GM23338 (cell line): Measurements from ENCODE around the gene CADPS2. TPM values are rescaled to one million over a fixed set of nuclear protein-coding genes. Genes with fewer than 3 reads are reported as not detected.
"Not testable (repeated sequence)": the region's sequence is repeated elsewhere in the genome, so short reads cannot be mapped to it uniquely, and the experiment has no call there.

Source experiments
- ATAC-seq: fragments of 200-7000 bp; cut with Tn5 transposase; 3 replicates; pipeline ENCODE4 v1.9.1; 2020
- DNase-seq: peaks from one replicate; pipeline ENCODE4 v3.0.0-alpha.2; 2015; ENCODE audit warnings: low spot score
- H2AFZ ChIP-seq: fragments of 200-600 bp; sonication (generic); 2 replicates; pipeline ENCODE4 v1.8.0; 2016; ENCODE audit warnings: antibody characterized with exemption, mild to moderate bottlenecking, moderate library complexity
- H3F3A ChIP-seq: fragments of 200-600 bp; sonication (generic); replicated peaks from 2 replicates; pipeline ENCODE4 v1.8.0; 2017; ENCODE audit warnings: antibody characterized with exemption, mixed run types, low read depth
- H3K27ac ChIP-seq: fragments of 200-600 bp; sonication (generic); 2 replicates; pipeline ENCODE4 v1.6.1; 2016; ENCODE audit warnings: low read depth
- H3K27me3 ChIP-seq: fragments of 200-600 bp; sonication (generic); 2 replicates; pipeline ENCODE4 v1.8.0; 2016; ENCODE audit warnings: mild to moderate bottlenecking, mixed run types, moderate library complexity; ENCODE audit not compliant: insufficient read depth
- H3K36me3 ChIP-seq: fragments of 200-600 bp; sonication (generic); 2 replicates; pipeline ENCODE4 v1.8.0; 2016; ENCODE audit warnings: mild to moderate bottlenecking; ENCODE audit not compliant: insufficient read depth
- H3K4me1 ChIP-seq: fragments of 200-600 bp; sonication (generic); 2 replicates; pipeline ENCODE4 v1.8.0; 2016; ENCODE audit warnings: mild to moderate bottlenecking, moderate library complexity; ENCODE audit not compliant: insufficient read depth
- H3K4me2 ChIP-seq: fragments of 200-600 bp; sonication (generic); 2 replicates; pipeline ENCODE4 v1.7.1; 2017; ENCODE audit warnings: mixed run types
- H3K4me3 ChIP-seq: fragments of 200-600 bp; sonication (generic); 2 replicates; pipeline ENCODE4 v1.6.1; 2016; ENCODE audit warnings: mixed run types
- H3K79me2 ChIP-seq: fragments of 200-600 bp; sonication (generic); replicated peaks from 2 replicates; pipeline ENCODE4 v1.8.0; 2017; ENCODE audit warnings: mild to moderate bottlenecking; ENCODE audit not compliant: insufficient read depth
- H3K9me2 ChIP-seq: fragments of 200-600 bp; sonication (generic); 2 replicates; pipeline ENCODE4 v1.8.0; 2017; ENCODE audit not compliant: insufficient read depth
- H4K20me1 ChIP-seq: fragments of 200-600 bp; sonication (generic); replicated peaks from 2 replicates; pipeline ENCODE4 v1.8.0; 2017; ENCODE audit warnings: mild to moderate bottlenecking; ENCODE audit not compliant: insufficient read depth
- H3K27ac Mint-ChIP-seq: 2 replicates; pipeline ENCODE4 v1.8.0; 2020; ENCODE audit warnings: inconsistent platforms, mild to moderate bottlenecking, moderate library complexity, mixed read lengths
- H3K27me3 Mint-ChIP-seq: 3 replicates; pipeline ENCODE4 v1.8.0; 2022; ENCODE audit warnings: low read depth, mild to moderate bottlenecking, moderate library complexity, mixed read lengths, inconsistent platforms; ENCODE audit not compliant: insufficient read depth, poor library complexity
- H3K36me3 Mint-ChIP-seq: 3 replicates; pipeline ENCODE4 v1.8.0; 2021; ENCODE audit warnings: low read depth, mild to moderate bottlenecking, inconsistent platforms, moderate library complexity, mixed read lengths
- H3K4me1 Mint-ChIP-seq: 3 replicates; pipeline ENCODE4 v1.8.0; 2020; ENCODE audit warnings: mild to moderate bottlenecking, inconsistent platforms, mixed read lengths
- H3K4me3 Mint-ChIP-seq: 3 replicates; pipeline ENCODE4 v1.8.0; 2021; ENCODE audit warnings: moderate library complexity, mild to moderate bottlenecking, inconsistent platforms, mixed read lengths
- H3K9me3 Mint-ChIP-seq: 3 replicates; pipeline ENCODE4 v1.8.0; 2020; ENCODE audit warnings: moderate library complexity, mild to moderate bottlenecking, inconsistent platforms, mixed read lengths
- CREB1 ChIP-seq: fragments of 250-450 bp; sonication (Bioruptor Pico); IDR thresholded peaks from 2 replicates; pipeline ENCODE4 v1.5.0; 2020; ENCODE audit warnings: low read depth, mild to moderate bottlenecking, moderate library complexity
- ETS1 ChIP-seq: IDR thresholded peaks from 2 replicates; pipeline ENCODE4 v1.6.1; 2016; ENCODE audit warnings: antibody characterized with exemption
- EZH2 ChIP-seq: fragments of 200-600 bp; sonication (generic); IDR thresholded peaks from one replicate; pipeline ENCODE4 v1.8.0; 2017; ENCODE audit warnings: antibody characterized with exemption, mild to moderate bottlenecking, low read depth; ENCODE audit not compliant: unreplicated experiment
- POLR2AphosphoS5 ChIP-seq: IDR thresholded peaks from 2 replicates; pipeline ENCODE4 v1.6.1; 2016; ENCODE audit warnings: antibody characterized with exemption, low read depth
- ZNF114 ChIP-seq: fragments of 250-450 bp; sonication (Bioruptor Pico); IDR thresholded peaks from 2 replicates; pipeline ENCODE4 v1.5.0; 2020; ENCODE audit warnings: mild to moderate bottlenecking, moderate library complexity
- ZNF331 ChIP-seq: fragments of 250-450 bp; sonication (Bioruptor Pico); IDR thresholded peaks from 2 replicates; pipeline ENCODE4 v1.5.0; 2020; ENCODE audit warnings: low read depth, mild to moderate bottlenecking, moderate library complexity
- polyA plus RNA-seq: library from polyadenylated mRNA; unstranded; fragments of >200 nt; fragmentation: Nextera tagmentation; extraction: Ambion mirVana; gene quantifications from 2 replicates; pipeline ENCODE4 v1.2.1, GENCODE V29; 2016
- total RNA-seq: library from RNA; depleted of rRNA; stranded (reverse); fragments of >200 nt; shearing (Covaris generic); gene quantifications from 2 replicates; pipeline ENCODE4 v1.2.3, GENCODE V29; 2014
- TF ChIP-seq, protein P1 (sequence below): fragments of 250-450 bp; sonication (Bioruptor Pico); IDR thresholded peaks from 2 replicates; pipeline ENCODE4 v1.5.0; 2020; ENCODE audit warnings: mild to moderate bottlenecking, moderate library complexity
- TF ChIP-seq, protein P2 (sequence below), 2 experiments: fragments of 200-600 bp in 1 of 2; sonication (generic) in 1 of 2; conservative IDR thresholded peaks; 2 replicates each; pipeline versions ENCODE4 v1.5.1 to v1.6.1; 2016 to 2017; ENCODE audit warnings: antibody characterized with exemption in 2 of 2, low read depth in 2 of 2, mild to moderate bottlenecking in 2 of 2, moderate library complexity in 1 of 2

The CADPS2 gene
- total and polyA plus RNA-seq, 2 experiments from 2014 or later: 16.3 to 36.9 TPM

DNA sequence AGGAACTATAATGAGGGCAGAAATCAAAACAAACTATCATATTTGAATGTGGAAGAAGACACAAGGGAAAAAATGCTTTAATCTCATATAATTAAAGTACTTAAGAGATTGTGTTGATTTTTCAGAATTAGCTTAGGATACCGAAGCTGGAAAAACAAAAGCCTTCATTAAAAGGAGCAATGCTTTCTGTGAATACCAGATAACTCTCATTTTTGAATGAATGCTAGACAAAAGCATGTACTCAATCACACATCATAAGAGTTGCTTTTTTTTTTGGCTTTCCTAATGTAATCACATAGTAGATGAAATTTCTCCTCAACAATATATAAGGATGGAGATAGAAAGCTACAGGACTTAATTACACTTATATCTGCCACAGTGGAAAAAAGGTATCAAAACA lies 43.3 kb downstream of the CADPS2 start:
- Histone ChIP-seq H3K4me1 (peaks cover 5% of the 10 kb centered on the region), H2AFZ (no peak overlapping the region), H3K9me2 (no peaks in the 10 kb centered on the region), H3K36me3 (no peaks in the 10 kb centered on the region), H3K27me3 (no peaks in the 10 kb centered on the region), H3K4me2 (no peak overlapping the region), H3K4me3 (no peak overlapping the region), H3K27ac (no peak overlapping the region; the same call in 1 of the 2 replicates), H3F3A (no peaks in the 10 kb centered on the region), H4K20me1 (no peaks in the 10 kb centered on the region), H3K79me2 (peaks cover 13% of the 10 kb centered on the region)
- Mint-ChIP-seq H3K9me3 (peaks cover 6% of the 10 kb centered on the region; the same call in 1 of the 3 replicates), H3K27ac (no peak overlapping the region), H3K4me3 (no peak overlapping the region), H3K27me3 (no peaks in the 10 kb centered on the region), H3K4me1 (peaks cover 14% of the 10 kb centered on the region), H3K36me3 (peaks cover 7% of the 10 kb centered on the region; the same call in 1 of the 3 replicates)
- TF ChIP-seq EZH2: no peak
- TF ChIP-seq ZNF114 (CRISPR knock-in tag): no peak
- TF ChIP-seq ZNF331 (CRISPR knock-in tag): no peak
- TF ChIP-seq, protein P1, sequence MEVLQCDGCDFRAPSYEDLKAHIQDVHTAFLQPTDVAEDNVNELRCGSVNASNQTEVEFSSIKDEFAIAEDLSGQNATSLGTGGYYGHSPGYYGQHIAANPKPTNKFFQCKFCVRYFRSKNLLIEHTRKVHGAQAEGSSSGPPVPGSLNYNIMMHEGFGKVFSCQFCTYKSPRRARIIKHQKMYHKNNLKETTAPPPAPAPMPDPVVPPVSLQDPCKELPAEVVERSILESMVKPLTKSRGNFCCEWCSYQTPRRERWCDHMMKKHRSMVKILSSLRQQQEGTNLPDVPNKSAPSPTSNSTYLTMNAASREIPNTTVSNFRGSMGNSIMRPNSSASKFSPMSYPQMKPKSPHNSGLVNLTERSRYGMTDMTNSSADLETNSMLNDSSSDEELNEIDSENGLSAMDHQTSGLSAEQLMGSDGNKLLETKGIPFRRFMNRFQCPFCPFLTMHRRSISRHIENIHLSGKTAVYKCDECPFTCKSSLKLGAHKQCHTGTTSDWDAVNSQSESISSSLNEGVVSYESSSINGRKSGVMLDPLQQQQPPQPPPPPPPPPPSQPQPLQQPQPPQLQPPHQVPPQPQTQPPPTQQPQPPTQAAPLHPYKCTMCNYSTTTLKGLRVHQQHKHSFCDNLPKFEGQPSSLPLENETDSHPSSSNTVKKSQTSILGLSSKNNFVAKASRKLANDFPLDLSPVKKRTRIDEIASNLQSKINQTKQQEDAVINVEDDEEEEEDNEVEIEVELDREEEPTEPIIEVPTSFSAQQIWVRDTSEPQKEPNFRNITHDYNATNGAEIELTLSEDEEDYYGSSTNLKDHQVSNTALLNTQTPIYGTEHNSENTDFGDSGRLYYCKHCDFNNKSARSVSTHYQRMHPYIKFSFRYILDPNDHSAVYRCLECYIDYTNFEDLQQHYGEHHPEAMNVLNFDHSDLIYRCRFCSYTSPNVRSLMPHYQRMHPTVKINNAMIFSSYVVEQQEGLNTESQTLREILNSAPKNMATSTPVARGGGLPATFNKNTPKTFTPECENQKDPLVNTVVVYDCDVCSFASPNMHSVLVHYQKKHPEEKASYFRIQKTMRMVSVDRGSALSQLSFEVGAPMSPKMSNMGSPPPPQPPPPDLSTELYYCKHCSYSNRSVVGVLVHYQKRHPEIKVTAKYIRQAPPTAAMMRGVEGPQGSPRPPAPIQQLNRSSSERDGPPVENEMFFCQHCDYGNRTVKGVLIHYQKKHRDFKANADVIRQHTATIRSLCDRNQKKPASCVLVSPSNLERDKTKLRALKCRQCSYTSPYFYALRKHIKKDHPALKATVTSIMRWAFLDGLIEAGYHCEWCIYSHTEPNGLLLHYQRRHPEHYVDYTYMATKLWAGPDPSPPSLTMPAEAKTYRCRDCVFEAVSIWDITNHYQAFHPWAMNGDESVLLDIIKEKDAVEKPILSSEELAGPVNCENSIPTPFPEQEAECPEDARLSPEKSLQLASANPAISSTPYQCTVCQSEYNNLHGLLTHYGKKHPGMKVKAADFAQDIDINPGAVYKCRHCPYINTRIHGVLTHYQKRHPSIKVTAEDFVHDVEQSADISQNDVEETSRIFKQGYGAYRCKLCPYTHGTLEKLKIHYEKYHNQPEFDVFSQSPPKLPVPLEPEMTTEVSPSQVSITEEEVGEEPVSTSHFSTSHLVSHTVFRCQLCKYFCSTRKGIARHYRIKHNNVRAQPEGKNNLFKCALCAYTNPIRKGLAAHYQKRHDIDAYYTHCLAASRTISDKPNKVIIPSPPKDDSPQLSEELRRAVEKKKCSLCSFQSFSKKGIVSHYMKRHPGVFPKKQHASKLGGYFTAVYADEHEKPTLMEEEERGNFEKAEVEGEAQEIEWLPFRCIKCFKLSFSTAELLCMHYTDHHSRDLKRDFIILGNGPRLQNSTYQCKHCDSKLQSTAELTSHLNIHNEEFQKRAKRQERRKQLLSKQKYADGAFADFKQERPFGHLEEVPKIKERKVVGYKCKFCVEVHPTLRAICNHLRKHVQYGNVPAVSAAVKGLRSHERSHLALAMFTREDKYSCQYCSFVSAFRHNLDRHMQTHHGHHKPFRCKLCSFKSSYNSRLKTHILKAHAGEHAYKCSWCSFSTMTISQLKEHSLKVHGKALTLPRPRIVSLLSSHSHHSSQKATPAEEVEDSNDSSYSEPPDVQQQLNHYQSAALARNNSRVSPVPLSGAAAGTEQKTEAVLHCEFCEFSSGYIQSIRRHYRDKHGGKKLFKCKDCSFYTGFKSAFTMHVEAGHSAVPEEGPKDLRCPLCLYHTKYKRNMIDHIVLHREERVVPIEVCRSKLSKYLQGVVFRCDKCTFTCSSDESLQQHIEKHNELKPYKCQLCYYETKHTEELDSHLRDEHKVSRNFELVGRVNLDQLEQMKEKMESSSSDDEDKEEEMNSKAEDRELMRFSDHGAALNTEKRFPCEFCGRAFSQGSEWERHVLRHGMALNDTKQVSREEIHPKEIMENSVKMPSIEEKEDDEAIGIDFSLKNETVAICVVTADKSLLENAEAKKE (CRISPR knock-in tag): no peak
- no peak for TF ChIP-seq CREB1 (CRISPR knock-in tag)
- TF ChIP-seq ETS1: no peak
- TF ChIP-seq, protein P2, sequence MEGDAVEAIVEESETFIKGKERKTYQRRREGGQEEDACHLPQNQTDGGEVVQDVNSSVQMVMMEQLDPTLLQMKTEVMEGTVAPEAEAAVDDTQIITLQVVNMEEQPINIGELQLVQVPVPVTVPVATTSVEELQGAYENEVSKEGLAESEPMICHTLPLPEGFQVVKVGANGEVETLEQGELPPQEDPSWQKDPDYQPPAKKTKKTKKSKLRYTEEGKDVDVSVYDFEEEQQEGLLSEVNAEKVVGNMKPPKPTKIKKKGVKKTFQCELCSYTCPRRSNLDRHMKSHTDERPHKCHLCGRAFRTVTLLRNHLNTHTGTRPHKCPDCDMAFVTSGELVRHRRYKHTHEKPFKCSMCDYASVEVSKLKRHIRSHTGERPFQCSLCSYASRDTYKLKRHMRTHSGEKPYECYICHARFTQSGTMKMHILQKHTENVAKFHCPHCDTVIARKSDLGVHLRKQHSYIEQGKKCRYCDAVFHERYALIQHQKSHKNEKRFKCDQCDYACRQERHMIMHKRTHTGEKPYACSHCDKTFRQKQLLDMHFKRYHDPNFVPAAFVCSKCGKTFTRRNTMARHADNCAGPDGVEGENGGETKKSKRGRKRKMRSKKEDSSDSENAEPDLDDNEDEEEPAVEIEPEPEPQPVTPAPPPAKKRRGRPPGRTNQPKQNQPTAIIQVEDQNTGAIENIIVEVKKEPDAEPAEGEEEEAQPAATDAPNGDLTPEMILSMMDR (conservative IDR thresholded peaks at IDR 0.05; ENCODE audit: low read depth in 2 of 2): no peak
- TF ChIP-seq POLR2AphosphoS5: no peak
- DNase-seq (no peak), ATAC-seq (no peak)

DNA sequence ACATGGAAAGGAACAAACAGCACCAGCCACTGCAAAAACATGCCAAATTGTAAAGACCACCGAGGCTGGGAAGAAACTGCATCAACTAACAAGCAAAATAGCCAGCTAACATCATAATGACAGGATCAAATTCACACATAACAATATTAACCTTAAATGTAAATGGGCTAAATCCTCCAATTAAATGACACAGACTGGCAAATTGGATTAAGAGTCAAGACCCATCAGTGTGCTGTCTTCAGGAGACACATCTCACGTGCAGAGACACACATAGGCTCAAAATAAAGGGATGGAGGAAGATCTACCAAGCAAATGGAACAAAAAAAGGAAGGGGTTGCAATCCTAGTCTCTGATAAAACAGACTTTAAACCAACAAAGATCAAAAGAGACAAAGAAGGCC lies 50.0 kb downstream of the CADPS2 start:
- not testable (repeated sequence) for ATAC-seq, H4K20me1 ChIP-seq
- H3K9me3 Mint-ChIP-seq: peaks cover 23% of the 10 kb centered on the region

More for the DNA sequence above, 50.0 kb downstream of the CADPS2 start:
- peaks cover 21% of the 10 kb centered on the region for H3K36me3 Mint-ChIP-seq
- Histone ChIP-seq H3K4me1 (peaks cover 10% of the 10 kb centered on the region), H3K79me2 (peaks cover 23% of the 10 kb centered on the region)
- H3K4me3 Mint-ChIP-seq, H3K4me2 ChIP-seq, H3K27me3 Mint-ChIP-seq, DNase-seq, H3F3A ChIP-seq, H3K36me3 ChIP-seq, H3K9me2 ChIP-seq, H3K4me3 ChIP-seq, H2AFZ ChIP-seq, H3K27me3 ChIP-seq, H3K27ac ChIP-seq, H3K27ac Mint-ChIP-seq: not testable (repeated sequence)
- peaks cover 15% of the 10 kb centered on the region for H3K4me1 Mint-ChIP-seq
